Kidney (tissue), 14 donors: Measurements from ENCODE around the gene EIF2B4. TPM values are rescaled to one million over a fixed set of nuclear protein-coding genes. Genes with fewer than 3 reads are reported as not detected.

Experiments used
- DNase-seq, 5 donors: peaks; one replicate each; pipeline ENCODE4 v3.0.0-alpha.2; 2013 to 2020
- FAIRE-seq: peaks from 2 replicates; lab custom pipeline; 2012; peaks lifted over from hg19 to GRCh38; lab: Jason Lieb, UNC
- H3K27ac ChIP-seq, 2 donors: one replicate each; pipeline ENCODE4 v1.7.0; 2013; ENCODE audit warnings: low read depth in 2 of 2, low read length in 2 of 2, inconsistent platforms in 1 of 2
- H3K27me3 ChIP-seq: one replicate; pipeline ENCODE4 v1.7.1; 2013; ENCODE audit warnings: low read length, inconsistent platforms; ENCODE audit not compliant: control insufficient read depth, insufficient read depth
- H3K36me3 ChIP-seq, 3 donors: one replicate each; pipeline versions ENCODE4 v1.7.0 to v1.7.1; 2013; ENCODE audit warnings: low read length in 3 of 3, control low read depth in 1 of 3, inconsistent platforms in 1 of 3; ENCODE audit not compliant: insufficient read depth in 3 of 3, control insufficient read depth in 2 of 3
- H3K4me1 ChIP-seq, 3 donors: one replicate each; pipeline versions ENCODE4 v1.7.0 to v1.7.1; 2013; ENCODE audit warnings: low read length in 3 of 3, inconsistent platforms in 1 of 3, low read depth in 1 of 3; ENCODE audit not compliant: control insufficient read depth in 2 of 3, insufficient read depth in 2 of 3
- H3K4me3 ChIP-seq, 3 donors: one replicate each; pipeline versions ENCODE4 v1.7.0 to v1.8.1; 2013; ENCODE audit warnings: low read length in 3 of 3, control low read depth in 1 of 3, inconsistent platforms in 1 of 3
- H3K9ac ChIP-seq, 3 donors: one replicate each; pipeline versions ENCODE4 v1.7.0 to v1.7.1; 2013; ENCODE audit warnings: low read length in 3 of 3, control low read depth in 1 of 3, inconsistent platforms in 1 of 3
- H3K9me3 ChIP-seq, 3 donors: one replicate each; pipeline versions ENCODE4 v1.7.0 to v1.7.1; 2013; ENCODE audit warnings: low read length in 3 of 3, control low read depth in 1 of 3, inconsistent platforms in 1 of 3; ENCODE audit not compliant: control insufficient read depth in 2 of 3, insufficient read depth in 1 of 3
- intact Hi-C: fragments of 100-400 bp; cut with DNase I; formaldehyde crosslinking; loops from one replicate; pipeline ENCODE4 v1.11.1; 2022
- polyA plus RNA-seq: library from polyadenylated mRNA; stranded (reverse); fragments of 350-450 nt; fragmentation: Illumina TruSeq; extraction: RNeasy Lipid Tissue Mini Kit (QIAGEN cat#74804); gene quantifications from one replicate; pipeline ENCODE4 v1.2.3, GENCODE V29; 2014; ENCODE audit warnings: low read depth, low replicate concordance; ENCODE audit not compliant: insufficient read depth
- total RNA-seq: library from RNA; stranded (reverse); fragmentation: NEBNext Ultra II Directional; extraction: Animal tissue kit (Norgen Biotek cat#: 25700); gene quantifications from one replicate; pipeline ENCODE4 v1.2.1, GENCODE V29; 2021
- TF ChIP-seq, protein P1 (sequence below): IDR thresholded peaks from 3 replicates; pipeline ENCODE4 v1.5.1; 2012; ENCODE audit warnings: mild to moderate bottlenecking, moderate library complexity, borderline replicate concordance; ENCODE audit not compliant: insufficient read depth; ENCODE audit errors: extremely low read depth
- donor health status: control.
- donor health status: control.
- donor health status: control.
- donor health status: control.
- donor health status: control.
- donor health status: DM: yes; HTN: yes; CAD: no.
- donor health status: Normal renal cell carcinoma (clear cell type).

EIF2B4 gene
- total and polyA plus RNA-seq, 2 donors from 2014 or later, result 35.8 to 49.6 TPM

- H3K4me1 ChIP-seq, result peaks cover 0 to 17% (median 16%) of the 10 kb centered on the region in 3 donors
- peaks cover 8 to 43% (median 24%) of the 10 kb centered on the region in 3 donors for H3K36me3 ChIP-seq
- no peaks in the 10 kb centered on the region for H3K9me3 ChIP-seq
- no peak overlapping the region for H3K27ac ChIP-seq
- TF ChIP-seq, protein P1, sequence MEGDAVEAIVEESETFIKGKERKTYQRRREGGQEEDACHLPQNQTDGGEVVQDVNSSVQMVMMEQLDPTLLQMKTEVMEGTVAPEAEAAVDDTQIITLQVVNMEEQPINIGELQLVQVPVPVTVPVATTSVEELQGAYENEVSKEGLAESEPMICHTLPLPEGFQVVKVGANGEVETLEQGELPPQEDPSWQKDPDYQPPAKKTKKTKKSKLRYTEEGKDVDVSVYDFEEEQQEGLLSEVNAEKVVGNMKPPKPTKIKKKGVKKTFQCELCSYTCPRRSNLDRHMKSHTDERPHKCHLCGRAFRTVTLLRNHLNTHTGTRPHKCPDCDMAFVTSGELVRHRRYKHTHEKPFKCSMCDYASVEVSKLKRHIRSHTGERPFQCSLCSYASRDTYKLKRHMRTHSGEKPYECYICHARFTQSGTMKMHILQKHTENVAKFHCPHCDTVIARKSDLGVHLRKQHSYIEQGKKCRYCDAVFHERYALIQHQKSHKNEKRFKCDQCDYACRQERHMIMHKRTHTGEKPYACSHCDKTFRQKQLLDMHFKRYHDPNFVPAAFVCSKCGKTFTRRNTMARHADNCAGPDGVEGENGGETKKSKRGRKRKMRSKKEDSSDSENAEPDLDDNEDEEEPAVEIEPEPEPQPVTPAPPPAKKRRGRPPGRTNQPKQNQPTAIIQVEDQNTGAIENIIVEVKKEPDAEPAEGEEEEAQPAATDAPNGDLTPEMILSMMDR, result no peak
- no peak overlapping the region for H3K4me3 ChIP-seq
- no peaks in the 10 kb centered on the region for H3K27me3 ChIP-seq
- FAIRE-seq, result no peak
- DNase-seq, result no peak
- H3K9ac ChIP-seq, result no peak overlapping the region
- intact Hi-C loops, result no loop called here
Measured at GRCh38 chr2:27373567-27373966, 3.4 kb upstream of the EIF2B4 start.

- Histone ChIP-seq H3K4me1 (peaks cover 0 to 16% (median 15%) of the 10 kb centered on the region in 3 donors), H3K36me3 (peaks cover 8 to 49% (median 30%) of the 10 kb centered on the region in 3 donors), H3K27ac (no peak overlapping the region), H3K9me3 (no peaks in the 10 kb centered on the region), H3K4me3 (no peak overlapping the region), H3K9ac (no peak overlapping the region), H3K27me3 (no peaks in the 10 kb centered on the region)
- FAIRE-seq (no peak), DNase-seq (no peak)
- intact Hi-C loops, result no loop called here
- TF ChIP-seq, protein P1, result no peak
Measured at GRCh38 chr2:27372937-27373336, 2.8 kb upstream of the EIF2B4 start.

DNA sequence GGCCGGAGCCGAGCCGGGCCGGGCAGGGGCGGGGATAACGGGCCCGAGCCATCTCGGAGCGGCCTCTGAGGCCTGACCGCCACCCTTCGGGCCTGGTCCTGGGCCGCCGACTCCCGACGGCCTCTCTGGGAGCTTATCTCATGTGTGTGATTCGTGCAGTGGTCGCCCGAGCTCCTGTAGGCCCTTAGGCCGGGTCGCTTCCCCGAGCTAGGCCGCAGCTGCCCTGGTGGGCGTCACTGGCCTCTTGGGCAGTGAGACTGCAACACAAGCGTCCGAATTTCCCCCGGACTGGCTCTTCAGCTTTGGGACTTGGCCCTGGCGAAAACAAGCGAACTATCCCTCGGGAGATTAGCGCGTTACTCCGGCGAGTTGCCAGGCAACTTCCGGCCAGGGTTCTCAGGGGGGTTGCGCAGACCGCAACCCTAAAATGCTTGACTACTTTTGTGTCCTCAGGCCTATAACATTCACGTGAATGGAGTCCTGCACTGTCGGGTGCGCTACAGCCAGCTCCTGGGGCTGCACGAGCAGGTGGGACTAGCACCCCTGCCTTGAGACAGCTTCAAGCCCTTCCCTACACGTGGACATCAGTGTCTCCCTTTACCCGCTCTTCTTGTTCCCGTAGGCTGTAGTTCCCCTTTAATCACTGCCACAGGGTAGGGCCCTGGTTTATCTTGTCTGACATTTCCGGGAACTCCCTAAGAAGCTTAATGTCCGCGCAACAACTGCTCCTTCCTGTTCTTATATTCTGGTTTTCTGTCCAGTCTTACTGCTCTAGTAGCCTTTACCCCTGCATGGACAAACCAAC is 880 bp upstream of the EIF2B4 start:
- H3K36me3 ChIP-seq, result peaks cover 14 to 49% (median 36%) of the 10 kb centered on the region in 3 donors
- peak overlapping the region; percentile 82 to 83 for H3K27ac ChIP-seq
- H3K4me1 ChIP-seq, result peaks cover 0 to 16% (median 15%) of the 10 kb centered on the region in 3 donors
- FAIRE-seq, result no peak
- TF ChIP-seq, protein P1, result no peak
- H3K9ac ChIP-seq, result peak overlapping the region; percentile 54 to 91 (median 87)
- H3K4me3 ChIP-seq, result peak overlapping the region; percentile 79 to 97 (median 94)
- H3K27me3 ChIP-seq, result no peaks in the 10 kb centered on the region
- no peaks in the 10 kb centered on the region for H3K9me3 ChIP-seq
- intact Hi-C loops, result no loop called here
- peak in 4 of 5 donors; percentile 25 to 83 (median 64) for DNase-seq
